OCI-LY3 (cell line): ENCODE measurements around the gene TNS4.

ENCODE experiments used
- H2AFZ ChIP-seq: fragments of 200-600, 300-600 bp; shearing (Covaris generic); 2 replicates; pipeline ENCODE4 v1.6.0; 2014; ENCODE audit warnings: antibody characterized with exemption, low read depth, low read length
- H3K27ac ChIP-seq: fragments of 200-600, 300-600 bp; sonication (generic); 2 replicates; pipeline ENCODE4 v1.5.1; 2014; ENCODE audit warnings: mild to moderate bottlenecking, low read length, moderate library complexity, mixed read lengths
- H3K27me3 ChIP-seq: fragments of 200-600, 300-600 bp; sonication (generic); 2 replicates; pipeline ENCODE4 v1.6.1; 2014; ENCODE audit warnings: low read depth, low read length, mixed read lengths
- H3K36me3 ChIP-seq: fragments of 200-600, 300-600 bp; sonication (generic); replicated peaks from 2 replicates; pipeline ENCODE3; 2014; ENCODE audit warnings: low read depth, low read length, mixed read lengths
- H3K4me1 ChIP-seq: fragments of 300-600, 200-600 bp; sonication (generic); 2 replicates; pipeline ENCODE4 v1.6.1; 2014; ENCODE audit warnings: low read length, mixed read lengths
- H3K4me2 ChIP-seq: fragments of 200-600, 300-600 bp; sonication (generic); 2 replicates; pipeline ENCODE4 v1.6.1; 2014; ENCODE audit warnings: low read length, mixed read lengths
- H3K4me3 ChIP-seq: fragments of 300-600, 200-600 bp; sonication (generic); 2 replicates; pipeline ENCODE4 v1.5.1; 2014; ENCODE audit warnings: antibody characterized with exemption, mild to moderate bottlenecking, low read length, moderate library complexity
- H3K79me2 ChIP-seq: fragments of 300-600, 200-600 bp; shearing (Covaris generic); 2 replicates; pipeline ENCODE4 v1.6.1; 2014; ENCODE audit warnings: mild to moderate bottlenecking, low read length, mixed read lengths
- H3K9ac ChIP-seq: fragments of 300-600, 200-600 bp; shearing (Covaris generic); 2 replicates; pipeline ENCODE4 v1.6.0; 2014; ENCODE audit warnings: mild to moderate bottlenecking, low read length, moderate library complexity
- H3K9me3 ChIP-seq: fragments of 200-600, 300-600 bp; shearing (Covaris generic); 2 replicates; pipeline ENCODE4 v1.6.1; 2014; ENCODE audit warnings: low read length, mixed read lengths; ENCODE audit not compliant: insufficient read depth
- H4K20me1 ChIP-seq: fragments of 200-600, 300-600 bp; sonication (generic); 2 replicates; pipeline ENCODE4 v1.6.1; 2016; ENCODE audit warnings: low read length, mixed read lengths; ENCODE audit not compliant: insufficient read depth
- EZH2phosphoT487 ChIP-seq: fragments of 200-600 bp; shearing (Covaris generic); IDR thresholded peaks from 2 replicates; pipeline ENCODE4 v1.6.1; 2018; ENCODE audit warnings: antibody characterized with exemption, mixed run types, low read depth
- TF ChIP-seq, protein P1 (sequence below): fragments of 200-600, 300-600 bp; sonication (generic); IDR thresholded peaks from 2 replicates; pipeline ENCODE4 v1.5.1; 2014; ENCODE audit warnings: antibody characterized with exemption, low read length, low read depth

The TNS4 gene

DNA sequence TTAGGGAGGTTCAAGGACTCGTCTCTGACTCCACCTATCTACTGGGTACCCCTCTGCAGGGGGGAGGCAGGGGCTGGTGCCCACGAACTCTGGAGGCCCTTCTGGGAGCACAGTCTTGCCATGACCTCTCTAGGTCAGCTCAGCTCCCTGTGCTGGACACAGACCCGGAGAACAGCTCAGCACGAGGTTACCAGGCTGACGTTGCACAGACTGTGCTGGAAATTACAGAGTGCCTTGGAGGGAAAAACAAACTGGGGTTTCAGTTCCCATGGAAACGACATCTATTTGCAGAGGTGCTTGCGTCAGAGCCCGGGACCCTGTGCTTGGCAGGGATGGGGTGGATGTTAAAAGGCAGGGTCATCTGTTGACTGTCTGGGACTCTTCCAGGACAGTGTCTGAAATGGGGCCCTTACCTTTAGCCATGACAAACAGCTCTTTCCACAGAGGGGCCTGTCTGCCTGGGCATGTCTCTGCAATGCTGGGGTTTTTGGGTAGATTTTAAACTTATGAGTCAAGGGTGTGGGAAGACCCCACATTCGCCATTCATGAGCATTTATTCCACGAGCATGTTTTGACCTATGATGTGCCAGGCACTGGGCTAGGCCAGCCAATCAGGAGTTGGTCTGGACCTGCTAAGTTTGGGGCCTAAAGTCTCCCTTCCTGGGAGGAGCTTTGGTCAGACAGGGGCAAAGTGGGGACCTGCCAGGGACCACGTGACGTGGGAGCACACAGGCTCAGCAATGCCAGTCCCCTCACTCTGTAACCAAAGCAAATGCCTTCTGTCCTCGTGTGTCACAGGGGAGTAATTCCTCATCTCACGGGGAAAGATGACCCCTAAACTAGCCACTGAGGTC is 41.4 kb upstream of the TNS4 start:
- Histone ChIP-seq H3K9me3 (no peaks in the 10 kb centered on the region), H3K36me3 (no peaks in the 10 kb centered on the region), H3K4me3 (peak overlapping the region; percentile 68), H3K27me3 (no peaks in the 10 kb centered on the region), H3K4me1 (peaks cover 55% of the 10 kb centered on the region), H3K4me2 (peak overlapping the region; percentile 89), H4K20me1 (no peaks in the 10 kb centered on the region), H3K27ac (peak overlapping the region; percentile 95), H3K9ac (peak overlapping the region; percentile 85), H3K79me2 (peaks cover 6% of the 10 kb centered on the region; the same call in 1 of the 2 replicates), H2AFZ (0 out of 2 replicates have a peak overlapping the region, but pooled peaks have one; percentile 2)
- TF ChIP-seq EZH2phosphoT487: no peak
- TF ChIP-seq, protein P1, sequence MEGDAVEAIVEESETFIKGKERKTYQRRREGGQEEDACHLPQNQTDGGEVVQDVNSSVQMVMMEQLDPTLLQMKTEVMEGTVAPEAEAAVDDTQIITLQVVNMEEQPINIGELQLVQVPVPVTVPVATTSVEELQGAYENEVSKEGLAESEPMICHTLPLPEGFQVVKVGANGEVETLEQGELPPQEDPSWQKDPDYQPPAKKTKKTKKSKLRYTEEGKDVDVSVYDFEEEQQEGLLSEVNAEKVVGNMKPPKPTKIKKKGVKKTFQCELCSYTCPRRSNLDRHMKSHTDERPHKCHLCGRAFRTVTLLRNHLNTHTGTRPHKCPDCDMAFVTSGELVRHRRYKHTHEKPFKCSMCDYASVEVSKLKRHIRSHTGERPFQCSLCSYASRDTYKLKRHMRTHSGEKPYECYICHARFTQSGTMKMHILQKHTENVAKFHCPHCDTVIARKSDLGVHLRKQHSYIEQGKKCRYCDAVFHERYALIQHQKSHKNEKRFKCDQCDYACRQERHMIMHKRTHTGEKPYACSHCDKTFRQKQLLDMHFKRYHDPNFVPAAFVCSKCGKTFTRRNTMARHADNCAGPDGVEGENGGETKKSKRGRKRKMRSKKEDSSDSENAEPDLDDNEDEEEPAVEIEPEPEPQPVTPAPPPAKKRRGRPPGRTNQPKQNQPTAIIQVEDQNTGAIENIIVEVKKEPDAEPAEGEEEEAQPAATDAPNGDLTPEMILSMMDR: no peak

DNA sequence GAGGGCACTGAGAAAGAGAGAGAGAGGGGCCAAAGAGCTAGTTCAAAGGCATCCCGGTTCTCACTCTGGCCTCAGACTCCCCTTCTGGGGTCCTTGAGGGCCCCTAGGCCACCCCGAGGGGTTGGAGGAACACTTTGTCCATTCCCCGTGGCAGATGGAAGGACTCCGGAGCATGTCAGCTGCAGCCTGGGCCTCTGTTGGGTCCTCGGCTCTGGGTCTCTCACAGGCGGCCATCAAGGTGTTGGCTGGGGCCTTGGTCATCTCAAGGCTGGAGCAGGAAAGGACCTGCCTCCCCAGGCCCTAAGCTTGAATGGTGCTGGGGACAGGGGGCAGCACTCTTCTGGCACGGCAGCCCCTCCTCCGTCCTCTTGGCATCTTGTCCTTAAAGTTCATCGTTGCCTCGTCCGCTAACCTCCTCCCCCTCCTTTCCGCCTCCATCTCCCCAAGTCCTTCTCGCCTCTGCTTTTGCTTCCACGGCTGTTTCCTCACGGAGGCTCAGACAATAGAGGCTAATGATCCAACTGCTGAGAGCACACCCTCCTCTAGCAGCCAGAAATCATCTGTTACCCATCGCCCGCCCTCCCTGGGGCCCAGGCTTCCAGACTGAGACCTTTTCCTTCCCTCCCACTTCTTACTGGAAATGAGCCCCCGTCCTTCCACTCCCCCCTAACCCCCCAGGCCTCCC is 40.6 kb upstream of the TNS4 start:
- H2AFZ ChIP-seq: no peak overlapping the region
- TF ChIP-seq, protein P1: no peak
- TF ChIP-seq EZH2phosphoT487: no peak

DNA sequence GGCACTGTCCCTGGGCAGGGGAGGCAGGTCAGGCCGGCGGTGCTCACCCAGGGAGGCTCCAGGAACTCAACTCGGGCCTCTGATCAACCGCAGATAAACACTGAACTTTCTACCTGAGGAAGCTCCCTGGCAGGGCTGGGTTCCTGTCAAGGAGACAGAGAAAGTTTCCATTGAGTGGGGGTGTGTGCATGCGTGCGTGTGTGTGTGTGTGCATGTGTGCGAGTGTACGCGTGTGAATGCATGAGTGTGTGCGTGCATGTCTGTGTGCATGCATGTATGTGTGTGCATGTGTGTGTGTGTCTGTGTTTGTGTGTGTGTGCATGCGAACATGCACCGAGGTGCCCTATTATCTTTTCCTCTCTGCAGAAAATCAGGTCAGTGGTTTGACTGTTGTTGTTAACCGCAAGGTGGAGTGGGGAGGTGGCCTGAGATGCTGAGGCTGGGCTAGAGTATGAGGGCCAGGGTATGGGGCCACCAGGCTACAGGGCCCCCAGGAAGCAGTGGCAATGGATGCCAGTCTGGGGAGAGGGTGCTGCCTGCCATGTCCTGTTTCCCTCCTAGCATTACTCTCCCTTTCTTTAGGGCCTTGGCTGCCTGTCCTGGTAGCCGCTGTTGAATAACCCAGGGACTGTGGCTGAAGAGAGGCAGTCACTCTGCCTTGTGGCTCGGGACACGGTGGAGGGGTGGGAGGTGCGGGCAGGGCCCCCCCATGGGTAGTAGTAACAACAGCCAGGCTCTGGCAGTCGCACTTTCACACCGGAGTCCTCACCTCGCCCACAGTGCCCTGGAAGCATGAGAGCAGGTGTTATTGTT is 39.8 kb upstream of the TNS4 start:
- Histone ChIP-seq H3K9me3 (no peaks in the 10 kb centered on the region), H3K79me2 (peaks cover 6% of the 10 kb centered on the region; the same call in 1 of the 2 replicates), H3K4me1 (peaks cover 57% of the 10 kb centered on the region), H3K9ac (peak overlapping the region; percentile 85; the same call in 1 of the 2 replicates), H4K20me1 (no peaks in the 10 kb centered on the region), H3K27ac (peak overlapping the region; percentile 95), H3K36me3 (no peaks in the 10 kb centered on the region), H3K27me3 (no peaks in the 10 kb centered on the region), H3K4me3 (peak overlapping the region; percentile 68; the same call in 1 of the 2 replicates), H2AFZ (no peak overlapping the region), H3K4me2 (peak overlapping the region; percentile 89)
- TF ChIP-seq, protein P1: no peak
- TF ChIP-seq EZH2phosphoT487: no peak

More for the DNA sequence above, 40.6 kb upstream of the TNS4 start:
- Histone ChIP-seq H3K4me1 (peaks cover 53% of the 10 kb centered on the region), H3K9ac (peak overlapping the region; percentile 85), H3K27ac (peak overlapping the region; percentile 95), H3K4me3 (peak overlapping the region; percentile 68), H4K20me1 (no peaks in the 10 kb centered on the region), H3K9me3 (no peaks in the 10 kb centered on the region), H3K79me2 (peaks cover 6% of the 10 kb centered on the region; the same call in 1 of the 2 replicates), H3K27me3 (no peaks in the 10 kb centered on the region), H3K36me3 (no peaks in the 10 kb centered on the region), H3K4me2 (peak overlapping the region; percentile 89)
